Smooth muscle cell (in vitro differentiated cells): Measurements from ENCODE around the gene PPP1R10. TPM values are rescaled to one million over a fixed set of nuclear protein-coding genes. Genes with fewer than 3 reads are reported as not detected.

ENCODE experiments used
- DNase-seq: peaks from one replicate; lab custom pipeline; 2025; ENCODE audit not compliant: unreplicated experiment; lab: John Stamatoyannopoulos, UW
- H2AFZ ChIP-seq: fragments of 200-600 bp; sonication (generic); 2 replicates; pipeline ENCODE4 v1.6.0; 2016; ENCODE audit warnings: antibody characterized with exemption, low read depth, mild to moderate bottlenecking
- H3F3A ChIP-seq: fragments of 200-600 bp; sonication (generic); 2 replicates; pipeline ENCODE4 v1.6.0; 2017; ENCODE audit warnings: antibody characterized with exemption, low read depth
- H3K27ac ChIP-seq: fragments of 200-600 bp; sonication (generic); 2 replicates; pipeline ENCODE4 v1.5.1; 2016; ENCODE audit warnings: low read depth, mild to moderate bottlenecking
- H3K27me3 ChIP-seq: fragments of 200-600 bp; sonication (generic); 2 replicates; pipeline ENCODE4 v1.6.1; 2016; ENCODE audit warnings: low read depth, mild to moderate bottlenecking
- H3K36me3 ChIP-seq: fragments of 200-600 bp; sonication (generic); 2 replicates; pipeline ENCODE4 v1.5.1; 2016; ENCODE audit warnings: low read depth
- H3K4me1 ChIP-seq: fragments of 200-600 bp; sonication (generic); 2 replicates; pipeline ENCODE4 v1.5.1; 2016; ENCODE audit warnings: low read depth
- H3K4me2 ChIP-seq: fragments of 200-600 bp; sonication (generic); 2 replicates; pipeline ENCODE4 v1.6.0; 2016; ENCODE audit warnings: mild to moderate bottlenecking
- H3K4me3 ChIP-seq: fragments of 200-600 bp; sonication (generic); 2 replicates; pipeline ENCODE4 v1.5.1; 2016; ENCODE audit warnings: mild to moderate bottlenecking
- H3K79me2 ChIP-seq: fragments of 200-600 bp; sonication (generic); 2 replicates; pipeline ENCODE4 v1.6.0; 2016; ENCODE audit warnings: low read depth, mild to moderate bottlenecking
- H3K9ac ChIP-seq: fragments of 200-600 bp; sonication (generic); 2 replicates; pipeline ENCODE4 v1.6.0; 2016; ENCODE audit warnings: low read depth
- H3K9me3 ChIP-seq: fragments of 200-600 bp; sonication (generic); replicated peaks from 2 replicates; pipeline ENCODE4 v1.5.1; 2016; ENCODE audit warnings: low read depth
- H4K20me1 ChIP-seq: fragments of 200-600 bp; sonication (generic); 2 replicates; pipeline ENCODE4 v1.6.0; 2016; ENCODE audit warnings: low read depth
- WGBS: methylation state at CpG from one replicate; pipeline ENCODE4 v1.1.7; 2016; ENCODE audit warnings: low lambda C conversion rate; 5-methylcytosine and 5-hydroxymethylcytosine counted together
- polyA plus RNA-seq: library from polyadenylated mRNA; unstranded; fragments of >200 nt; fragmentation: Nextera tagmentation; extraction: Ambion mirVana; gene quantifications from 2 replicates; pipeline ENCODE4 v1.2.1, GENCODE V29; 2016
- total RNA-seq: library from RNA; depleted of rRNA; stranded (reverse); fragments of >200 nt; gene quantifications from 2 replicates; pipeline ENCODE4 v1.2.3, GENCODE V29; 2014
- TF ChIP-seq, protein P1 (sequence below): fragments of 200-600 bp; sonication (generic); IDR thresholded peaks from 2 replicates; pipeline ENCODE4 v1.5.1; 2017; ENCODE audit warnings: borderline replicate concordance, mild to moderate bottlenecking, antibody characterized with exemption; ENCODE audit not compliant: insufficient read depth, poor library complexity, severe bottlenecking

The PPP1R10 gene
- total and polyA plus RNA-seq, 2 experiments from 2014 or later, result 36.1 to 65.1 TPM

DNA sequence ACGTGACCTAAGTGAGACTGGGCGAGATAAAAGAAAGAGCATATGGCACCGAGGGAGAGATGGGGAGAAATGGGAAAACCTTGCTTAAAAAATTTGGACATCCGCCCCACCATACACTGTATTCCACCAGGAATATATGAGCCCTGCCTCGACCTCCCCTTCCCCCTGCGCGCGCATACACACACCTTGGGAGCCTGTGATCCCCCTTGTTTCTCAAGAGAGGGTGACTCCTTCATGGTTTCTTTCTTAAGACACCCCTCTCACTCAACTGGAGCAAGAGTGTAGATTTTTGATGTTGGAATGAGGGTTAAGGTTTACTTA lies 45.3 kb downstream of the PPP1R10 start:
- no peaks in the 10 kb centered on the region for H3K9me3 ChIP-seq
- H3K4me2 ChIP-seq, result peak overlapping the region; percentile 97
- WGBS, result 1% methylated on average over 8 of the region's 8 CpGs
- peaks cover 21% of the 10 kb centered on the region for H3K4me1 ChIP-seq
- H3K79me2 ChIP-seq, result peaks cover 60% of the 10 kb centered on the region
- TF ChIP-seq, protein P1, sequence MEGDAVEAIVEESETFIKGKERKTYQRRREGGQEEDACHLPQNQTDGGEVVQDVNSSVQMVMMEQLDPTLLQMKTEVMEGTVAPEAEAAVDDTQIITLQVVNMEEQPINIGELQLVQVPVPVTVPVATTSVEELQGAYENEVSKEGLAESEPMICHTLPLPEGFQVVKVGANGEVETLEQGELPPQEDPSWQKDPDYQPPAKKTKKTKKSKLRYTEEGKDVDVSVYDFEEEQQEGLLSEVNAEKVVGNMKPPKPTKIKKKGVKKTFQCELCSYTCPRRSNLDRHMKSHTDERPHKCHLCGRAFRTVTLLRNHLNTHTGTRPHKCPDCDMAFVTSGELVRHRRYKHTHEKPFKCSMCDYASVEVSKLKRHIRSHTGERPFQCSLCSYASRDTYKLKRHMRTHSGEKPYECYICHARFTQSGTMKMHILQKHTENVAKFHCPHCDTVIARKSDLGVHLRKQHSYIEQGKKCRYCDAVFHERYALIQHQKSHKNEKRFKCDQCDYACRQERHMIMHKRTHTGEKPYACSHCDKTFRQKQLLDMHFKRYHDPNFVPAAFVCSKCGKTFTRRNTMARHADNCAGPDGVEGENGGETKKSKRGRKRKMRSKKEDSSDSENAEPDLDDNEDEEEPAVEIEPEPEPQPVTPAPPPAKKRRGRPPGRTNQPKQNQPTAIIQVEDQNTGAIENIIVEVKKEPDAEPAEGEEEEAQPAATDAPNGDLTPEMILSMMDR, result no peak
- peak overlapping the region; percentile 96 for H3K27ac ChIP-seq
- DNase-seq, result no peak
- peak overlapping the region; percentile 82 for H3K4me3 ChIP-seq
- H3K27me3 ChIP-seq, result no peaks in the 10 kb centered on the region
- H3F3A ChIP-seq, result no peaks in the 10 kb centered on the region
- H4K20me1 ChIP-seq, result peaks cover 48% of the 10 kb centered on the region
- H3K36me3 ChIP-seq, result no peaks in the 10 kb centered on the region
- peak overlapping the region; percentile 97 for H3K9ac ChIP-seq
- no peak overlapping the region for H2AFZ ChIP-seq

DNA sequence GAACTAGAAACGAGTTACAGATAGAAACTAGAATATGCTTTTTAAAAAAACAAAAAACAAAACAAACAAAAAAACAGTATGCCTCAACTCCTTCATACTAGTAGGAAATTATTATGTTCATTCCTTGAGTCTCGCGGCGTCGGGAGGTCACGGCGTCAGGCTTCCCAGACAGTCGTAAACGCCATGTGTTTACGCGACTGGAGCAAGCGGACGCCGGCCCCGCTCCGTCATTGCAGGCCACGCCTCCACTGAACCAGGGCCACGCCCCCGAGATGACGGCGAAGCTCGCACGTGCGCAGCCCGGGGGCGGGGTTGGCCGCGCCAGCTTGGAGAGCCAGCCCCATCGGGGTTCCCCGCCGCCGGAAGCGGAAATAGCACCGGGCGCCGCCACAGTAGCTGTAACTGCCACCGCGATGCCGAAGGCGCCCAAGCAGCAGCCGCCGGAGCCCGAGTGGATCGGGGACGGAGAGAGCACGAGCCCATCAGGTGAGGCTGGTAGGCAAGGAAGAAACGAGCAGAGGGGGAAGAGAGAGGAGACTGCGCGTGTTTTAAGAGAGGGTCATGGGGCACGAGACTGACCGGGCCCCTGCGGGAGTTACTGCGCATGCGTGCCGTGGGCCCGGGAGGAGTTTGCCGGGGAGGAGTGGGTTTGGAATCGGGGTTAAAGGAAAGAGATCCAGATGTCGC lies 45.8 kb downstream of the PPP1R10 start, which contains the start of gene ABCF1:
Gene ABCF1 (plus strand): TSS at position 368 of the 687 bp plus-strand sequence. CDS start 46 bp downstream, at position 414.
- peaks cover 43% of the 10 kb centered on the region for H4K20me1 ChIP-seq
- peaks cover 21% of the 10 kb centered on the region for H3K4me1 ChIP-seq
- peak within 1 kb of the TSS; percentile 97 for H3K9ac ChIP-seq
- H3K36me3 ChIP-seq, result no peaks in the 10 kb centered on the region
- TF ChIP-seq, protein P1, result no peak
- peaks cover 55% of the 10 kb centered on the region for H3K79me2 ChIP-seq
- WGBS, result under 1% methylated on average over 59 of the region's 59 CpGs
- no peaks in the 10 kb centered on the region for H3K9me3 ChIP-seq
- no peaks in the 10 kb centered on the region for H3K27me3 ChIP-seq
- peak within 1 kb of the TSS; percentile 82 for H3K4me3 ChIP-seq
- peak; percentile 95 for DNase-seq
- no peaks in the 10 kb centered on the region for H3F3A ChIP-seq
- H2AFZ ChIP-seq, result peak within 1 kb of the TSS; percentile 98
- H3K27ac ChIP-seq, result peak within 1 kb of the TSS; percentile 96
- H3K4me2 ChIP-seq, result peak within 1 kb of the TSS; percentile 97

DNA sequence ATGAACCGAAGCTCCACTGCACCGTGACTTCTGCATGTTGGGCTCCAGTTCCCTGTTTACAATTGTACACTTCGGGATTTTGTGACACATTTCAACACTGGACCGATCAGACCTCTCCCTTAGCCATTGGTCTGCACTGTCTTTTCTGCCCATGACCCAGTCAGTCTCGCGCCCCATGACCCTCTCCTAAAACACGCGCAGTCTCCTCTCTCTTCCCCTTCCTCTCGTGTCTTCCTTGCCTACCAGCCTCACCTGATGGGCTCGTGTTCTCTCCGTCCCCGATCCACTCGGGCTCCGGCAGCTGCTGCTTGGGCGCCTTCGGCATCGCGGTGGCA lies 46.3 kb downstream of the PPP1R10 start:
- no peaks in the 10 kb centered on the region for H3K36me3 ChIP-seq
- peak overlapping the region; percentile 91 for H3K9ac ChIP-seq
- H3K79me2 ChIP-seq, result peaks cover 50% of the 10 kb centered on the region
- H3K9me3 ChIP-seq, result no peaks in the 10 kb centered on the region
- peaks cover 41% of the 10 kb centered on the region for H4K20me1 ChIP-seq
- no peaks in the 10 kb centered on the region for H3F3A ChIP-seq
- peak overlapping the region; percentile 96 for H3K27ac ChIP-seq
- TF ChIP-seq, protein P1, result no peak
- whole genome bisulfite sequencing, result 8% methylated on average over 18 of the region's 18 CpGs
- peak overlapping the region; percentile 82 for H3K4me3 ChIP-seq
- peak overlapping the region; percentile 98 for H2AFZ ChIP-seq
- DNase-seq, result no peak
- peak overlapping the region; percentile 97 for H3K4me2 ChIP-seq
- H3K27me3 ChIP-seq, result no peaks in the 10 kb centered on the region
- peaks cover 21% of the 10 kb centered on the region for H3K4me1 ChIP-seq

DNA sequence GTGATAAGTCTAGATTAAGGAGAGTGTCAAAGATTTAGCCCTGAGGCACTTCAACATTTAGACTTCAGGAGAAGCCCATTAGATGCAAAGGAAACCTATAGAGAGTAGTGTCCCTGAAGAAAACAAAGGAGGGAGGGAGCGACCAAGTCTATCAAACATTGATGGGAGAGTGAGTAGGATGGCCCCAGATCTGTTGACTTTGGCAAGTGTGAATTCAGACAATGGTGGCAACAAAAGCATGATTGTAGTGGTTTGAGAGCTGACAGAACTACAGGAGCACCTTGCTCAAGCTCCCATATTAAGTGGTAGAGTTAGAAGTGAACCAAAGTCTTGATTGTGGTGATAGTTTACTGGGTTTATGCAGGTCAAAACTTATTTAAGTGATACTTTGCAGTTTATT lies 46.8 kb downstream of the PPP1R10 start:
- Histone ChIP-seq H3K9ac (peak overlapping the region; percentile 91), H3K4me1 (peaks cover 21% of the 10 kb centered on the region), H3K27me3 (no peaks in the 10 kb centered on the region), H4K20me1 (peaks cover 36% of the 10 kb centered on the region), H3K9me3 (no peaks in the 10 kb centered on the region), H3K79me2 (peaks cover 46% of the 10 kb centered on the region), H2AFZ (peak overlapping the region; percentile 98), H3F3A (no peaks in the 10 kb centered on the region), H3K4me3 (peak overlapping the region; percentile 82), H3K27ac (peak overlapping the region; percentile 96), H3K4me2 (peak overlapping the region; percentile 97), H3K36me3 (no peaks in the 10 kb centered on the region)
- 88% methylated on average over 1 of the region's 1 CpG for WGBS
- TF ChIP-seq, protein P1, result no peak
- DNase-seq, result no peak
